HG03342 (cell line): Measurements from ENCODE around the gene C1orf198.

Experiments
- ATAC-seq: cut with Tn5 transposase; IDR thresholded peaks from one replicate; pipeline ENCODE4 v1.9.1; 2021; ENCODE audit warnings: mild to moderate bottlenecking, moderate library complexity; ENCODE audit not compliant: unreplicated experiment

C1orf198 gene, protein sequence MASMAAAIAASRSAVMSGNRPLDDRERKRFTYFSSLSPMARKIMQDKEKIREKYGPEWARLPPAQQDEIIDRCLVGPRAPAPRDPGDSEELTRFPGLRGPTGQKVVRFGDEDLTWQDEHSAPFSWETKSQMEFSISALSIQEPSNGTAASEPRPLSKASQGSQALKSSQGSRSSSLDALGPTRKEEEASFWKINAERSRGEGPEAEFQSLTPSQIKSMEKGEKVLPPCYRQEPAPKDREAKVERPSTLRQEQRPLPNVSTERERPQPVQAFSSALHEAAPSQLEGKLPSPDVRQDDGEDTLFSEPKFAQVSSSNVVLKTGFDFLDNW

DNA sequence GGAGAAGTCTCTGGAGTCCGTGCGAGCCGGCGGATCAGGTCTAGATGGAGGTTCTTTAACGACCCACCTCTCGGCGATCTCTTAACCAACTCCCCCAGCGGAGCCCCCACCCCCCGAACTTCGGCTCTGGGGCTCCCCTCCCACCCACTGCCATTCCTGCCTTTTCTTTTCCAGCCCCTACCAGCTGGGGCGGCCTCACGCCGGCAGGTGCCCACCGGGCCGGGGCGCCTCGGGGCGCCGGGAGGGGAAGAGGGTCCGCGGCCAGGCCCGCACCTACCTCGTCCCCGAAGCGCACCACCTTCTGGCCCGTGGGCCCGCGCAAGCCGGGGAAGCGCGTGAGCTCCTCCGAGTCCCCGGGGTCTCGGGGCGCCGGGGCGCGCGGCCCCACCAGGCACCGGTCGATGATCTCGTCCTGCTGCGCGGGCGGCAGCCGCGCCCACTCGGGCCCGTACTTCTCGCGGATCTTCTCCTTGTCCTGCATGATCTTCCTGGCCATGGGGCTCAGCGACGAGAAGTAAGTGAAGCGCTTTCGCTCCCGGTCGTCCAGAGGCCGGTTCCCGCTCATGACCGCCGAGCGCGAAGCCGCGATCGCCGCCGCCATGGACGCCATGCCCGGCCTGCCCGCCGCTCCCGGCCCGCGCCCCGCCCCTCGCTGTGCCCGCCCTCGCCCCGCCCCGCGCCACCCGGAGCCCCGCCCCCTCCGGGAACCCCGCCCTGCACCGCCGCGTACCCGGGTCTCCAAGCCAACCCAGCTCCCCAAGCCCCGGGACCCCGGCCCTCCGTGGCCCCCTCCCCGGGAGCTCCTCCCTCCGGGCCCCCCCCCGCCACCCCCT, at the start of gene C1orf198:
Gene C1orf198 (minus strand): TSS at position 619 of the 833 bp plus-strand sequence. CDS start 9 bp downstream, at position 610.
- ATAC-seq: peak; percentile 79

DNA sequence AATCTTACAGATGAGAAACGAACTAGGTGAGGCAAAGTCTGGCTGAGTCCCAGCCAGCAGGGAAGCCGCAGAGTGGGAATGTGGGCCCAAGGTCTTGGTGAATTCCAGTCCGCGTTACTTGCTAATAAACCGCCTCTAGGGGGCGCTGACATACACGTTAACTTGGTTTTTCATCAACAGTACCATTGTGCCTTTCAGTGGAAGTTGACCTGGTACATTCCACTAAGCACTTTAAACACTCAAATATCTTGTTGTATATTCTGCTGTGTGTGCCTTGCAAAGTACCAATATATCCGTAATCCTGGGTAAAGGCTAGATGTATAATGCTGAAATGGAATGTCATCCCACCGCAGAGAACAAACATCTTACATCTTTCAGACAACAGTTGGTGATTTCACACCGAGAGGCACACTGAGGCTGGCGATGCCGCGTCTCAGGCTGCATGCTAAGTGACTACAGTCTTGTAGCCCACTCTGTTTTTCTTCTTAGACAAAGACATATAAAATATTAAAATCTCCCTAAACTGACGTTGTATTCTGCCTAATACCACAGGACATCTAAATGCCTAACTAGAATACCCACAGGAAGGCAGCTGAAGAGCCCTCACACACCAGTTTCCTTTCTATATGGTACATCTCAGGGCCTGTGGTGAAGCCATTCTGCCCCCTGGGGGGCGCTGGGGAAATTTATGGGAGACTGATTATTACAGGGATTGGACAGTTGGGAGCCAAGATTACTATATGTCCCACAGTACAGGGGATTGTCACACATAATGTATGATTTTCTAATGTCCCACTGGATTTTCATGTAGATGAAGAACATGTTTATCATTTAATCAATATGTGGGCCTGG, 49.2 kb upstream of the C1orf198 start:
- no peak for ATAC-seq

DNA sequence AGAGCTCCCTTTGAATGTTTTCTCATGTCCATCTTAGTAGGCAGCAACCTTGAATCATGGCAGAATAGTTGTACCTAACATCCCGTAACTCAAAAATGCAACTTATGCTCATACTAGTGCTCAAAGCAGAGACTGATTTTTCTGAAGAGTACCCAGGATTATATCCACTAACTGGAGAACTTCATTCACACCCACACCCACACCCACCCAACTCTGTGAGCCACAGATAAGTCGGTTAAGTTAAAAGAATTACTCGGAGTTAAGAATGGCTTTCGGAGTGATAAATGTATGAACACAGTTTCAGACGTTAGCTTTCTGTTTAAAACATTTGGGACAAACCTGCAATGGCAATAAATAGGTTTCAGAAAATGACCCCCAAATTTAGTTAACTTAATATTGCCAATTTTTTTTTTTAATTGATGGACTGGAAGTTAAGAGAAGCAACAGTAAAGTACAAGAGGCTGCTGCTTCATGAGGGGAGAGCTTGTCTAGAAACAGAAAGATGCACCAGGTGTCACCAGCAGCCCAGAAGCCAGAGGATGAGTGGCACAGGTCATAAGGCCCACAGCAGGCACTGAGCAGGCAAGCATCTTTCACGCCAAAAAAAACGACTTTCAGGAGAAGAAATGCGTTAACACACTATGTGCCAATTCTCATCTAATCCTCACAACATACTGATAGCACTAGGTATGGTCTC, 48.4 kb upstream of the C1orf198 start:
- no peak for ATAC-seq

DNA sequence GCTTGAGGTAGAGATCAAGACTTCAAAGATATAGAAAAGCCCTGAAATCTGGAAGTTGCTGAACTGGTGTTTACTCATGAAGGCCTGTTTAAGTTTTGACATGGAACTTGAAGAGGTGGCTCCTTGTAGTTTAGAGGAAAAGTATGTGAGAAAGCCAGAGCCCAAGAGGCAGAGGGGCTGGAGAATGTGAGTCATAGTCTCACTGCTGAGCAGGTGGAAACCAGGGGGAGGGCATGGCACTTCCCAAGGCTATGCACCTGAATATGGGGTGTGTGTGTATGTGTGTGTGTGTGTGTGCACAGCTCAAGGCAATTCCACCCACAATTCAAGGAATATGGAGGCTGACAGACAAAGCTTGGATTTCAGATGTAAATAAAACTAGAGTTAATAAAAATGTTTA, 46.8 kb upstream of the C1orf198 start:
- ATAC-seq: no peak

DNA sequence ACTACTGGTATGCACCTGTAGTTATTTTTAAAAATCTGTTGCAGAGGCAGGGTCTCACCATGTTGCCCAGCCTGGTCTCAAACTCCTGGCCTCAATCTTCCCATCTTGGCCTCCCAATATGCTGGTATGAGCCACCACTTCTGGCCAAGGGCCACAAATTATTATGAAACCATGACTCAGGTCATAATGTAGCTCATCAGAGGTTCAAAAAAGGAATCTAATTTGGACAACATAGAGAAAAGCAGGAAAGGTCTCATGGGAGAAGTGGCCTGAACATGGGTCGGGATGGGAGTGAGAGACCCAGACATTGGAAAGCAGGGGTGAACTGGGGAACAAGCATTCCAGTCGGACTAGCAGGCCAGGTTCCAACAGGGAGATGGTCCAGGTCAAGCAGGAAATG, 45.2 kb upstream of the C1orf198 start:
- ATAC-seq: no peak

DNA sequence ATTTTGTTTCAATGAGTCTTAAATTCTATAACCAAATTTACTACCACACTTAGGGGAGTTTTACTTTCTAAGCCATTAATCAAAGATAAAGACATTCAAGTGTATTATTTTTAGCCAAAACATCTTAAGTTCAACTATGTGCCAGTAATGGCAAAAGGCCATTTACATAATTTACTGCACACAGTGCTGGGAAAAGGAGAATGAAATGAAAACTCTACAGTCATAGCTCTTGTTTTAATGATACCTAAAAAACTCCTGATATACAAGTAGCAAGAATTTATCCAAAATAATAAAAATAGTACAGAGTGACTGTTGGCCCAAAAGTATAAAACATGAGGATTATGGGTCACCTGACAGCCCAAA, 42.4 kb upstream of the C1orf198 start:
- no peak for ATAC-seq

DNA sequence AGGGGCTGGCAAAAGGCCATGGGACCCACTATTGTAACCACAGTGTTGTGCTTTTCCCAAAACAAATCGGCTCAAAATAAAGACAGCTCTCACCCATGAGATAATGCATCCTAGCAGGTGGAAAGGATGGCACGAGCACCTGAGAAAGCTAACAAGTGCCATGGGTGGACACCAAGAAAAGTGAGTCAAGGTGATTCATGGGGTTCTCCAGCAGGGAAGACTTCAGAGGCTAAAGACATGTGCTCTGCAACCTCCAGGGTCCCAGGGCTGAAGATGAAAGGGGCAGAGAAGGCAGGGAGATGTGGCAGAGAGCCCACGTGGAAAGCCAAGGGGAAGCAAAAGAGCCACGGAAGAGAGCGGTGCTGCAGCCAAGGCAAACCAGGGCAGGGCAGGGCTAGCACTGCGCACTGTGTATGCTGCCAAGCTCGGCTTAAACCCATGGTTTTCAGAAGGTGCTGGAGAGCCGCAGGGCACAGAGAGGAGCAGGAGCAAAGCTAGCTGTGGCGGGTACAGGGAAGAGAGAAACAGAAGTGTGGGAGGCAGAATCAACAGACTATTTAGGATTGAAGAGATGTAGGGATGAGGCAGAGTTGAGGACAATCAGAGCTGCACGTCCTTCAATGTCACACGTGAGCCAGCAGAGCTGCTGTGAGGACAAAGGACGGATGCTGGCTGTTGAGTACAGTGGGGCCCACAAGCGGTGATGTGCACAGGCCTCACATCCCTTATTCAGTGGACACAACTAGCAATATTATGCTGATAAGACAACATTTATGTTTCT, 41.8 kb upstream of the C1orf198 start:
- no peak for ATAC-seq

DNA sequence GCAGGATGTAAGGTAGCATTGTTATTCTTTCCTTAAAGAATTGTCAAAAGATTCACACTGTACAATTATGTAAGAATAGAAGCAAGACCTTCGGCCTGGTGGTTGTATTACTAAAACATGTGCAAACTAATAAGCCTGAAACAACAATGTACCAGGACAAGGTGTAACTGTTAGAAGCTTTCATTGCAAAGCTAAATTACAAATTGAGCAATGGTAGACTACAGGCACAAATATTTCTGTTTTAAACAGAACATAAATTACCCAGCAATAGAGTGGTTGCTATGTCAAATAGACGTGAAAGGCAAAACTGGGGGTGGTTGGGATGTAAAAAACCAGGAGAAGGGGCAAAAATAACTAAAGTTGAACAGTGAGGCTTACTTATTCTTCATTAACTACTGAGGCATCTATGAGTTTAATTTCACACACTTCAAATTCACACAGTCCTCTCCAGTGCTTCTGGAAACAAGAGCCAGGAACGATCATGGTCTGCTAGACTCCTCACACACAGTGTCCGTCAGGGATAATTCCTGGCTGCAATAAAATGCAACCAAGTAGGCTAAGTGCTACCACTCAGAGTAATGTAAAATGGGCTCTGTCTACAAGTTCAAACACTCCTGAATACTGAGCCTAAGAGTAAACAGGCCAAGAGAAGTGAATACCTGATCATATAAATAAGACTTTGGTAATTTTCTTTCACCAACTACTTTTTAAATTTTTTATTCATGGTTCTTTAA, 39.3 kb upstream of the C1orf198 start:
- ATAC-seq: no peak

DNA sequence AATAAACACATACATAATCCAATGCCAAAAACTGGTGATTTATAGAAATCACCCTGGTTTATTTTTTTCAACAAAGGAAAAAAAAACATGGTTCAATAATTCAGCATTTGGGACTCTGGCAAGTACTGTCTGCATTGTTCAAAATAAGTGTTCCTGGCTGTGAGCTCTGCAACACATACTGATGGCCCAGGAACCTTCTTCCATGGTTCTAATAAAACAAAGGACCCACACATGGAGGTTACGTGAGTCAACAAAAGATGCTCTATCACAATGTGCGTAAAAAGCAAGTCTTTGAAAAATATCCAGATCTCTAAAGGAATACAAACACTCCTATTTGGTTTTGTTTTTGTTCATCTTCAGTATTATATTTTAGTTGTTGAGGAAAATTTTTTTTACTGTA, 37.9 kb upstream of the C1orf198 start:
- ATAC-seq: no peak

DNA sequence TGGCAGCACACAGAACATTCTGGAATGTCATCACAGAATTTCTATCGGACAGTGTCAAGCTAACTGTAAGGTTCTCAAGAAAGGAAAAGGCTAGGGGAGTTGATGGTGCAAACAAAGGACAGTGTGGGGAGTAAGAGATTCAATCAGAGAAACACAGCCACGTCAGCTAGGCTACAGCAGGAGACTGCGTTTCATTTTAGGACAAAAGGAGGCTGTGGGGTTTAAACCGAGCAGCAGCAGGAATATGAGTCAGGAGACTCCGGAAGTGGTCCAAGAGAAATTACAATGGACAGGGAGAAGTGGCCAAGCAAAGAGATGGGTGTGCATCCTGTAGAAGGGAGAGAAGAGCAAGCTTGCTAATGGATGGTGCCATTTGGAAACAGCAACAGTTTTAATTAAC, 37.4 kb upstream of the C1orf198 start:
- no peak for ATAC-seq

DNA sequence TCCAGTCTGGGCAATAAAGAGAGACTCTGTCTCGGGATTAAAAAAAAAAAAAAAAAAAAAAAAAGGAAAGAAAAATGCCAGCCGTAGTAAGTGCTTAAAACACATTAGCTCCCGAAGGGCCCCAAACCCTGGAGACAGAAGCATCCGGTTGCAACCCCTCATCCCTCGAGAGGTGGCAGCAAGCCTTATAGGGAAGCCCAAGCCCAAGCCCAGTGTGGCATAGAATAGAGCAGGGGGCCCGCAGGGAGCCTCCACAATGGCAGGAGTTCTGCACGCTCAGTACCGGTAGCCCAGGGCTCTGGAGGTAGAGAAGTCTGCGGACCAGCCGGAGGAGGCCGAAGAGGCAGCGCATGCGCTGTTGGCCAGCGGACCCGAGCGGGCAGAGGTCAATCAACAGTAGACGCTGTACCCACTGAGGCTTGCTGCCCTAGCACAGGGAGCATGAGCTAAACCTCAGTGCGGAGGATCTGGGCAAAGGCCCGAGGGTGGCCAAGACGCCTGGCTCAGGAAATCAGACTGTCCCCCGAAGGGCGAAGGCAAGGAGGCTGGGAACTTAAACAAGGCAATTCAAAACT, 34.1 kb upstream of the C1orf198 start:
- ATAC-seq: no peak

DNA sequence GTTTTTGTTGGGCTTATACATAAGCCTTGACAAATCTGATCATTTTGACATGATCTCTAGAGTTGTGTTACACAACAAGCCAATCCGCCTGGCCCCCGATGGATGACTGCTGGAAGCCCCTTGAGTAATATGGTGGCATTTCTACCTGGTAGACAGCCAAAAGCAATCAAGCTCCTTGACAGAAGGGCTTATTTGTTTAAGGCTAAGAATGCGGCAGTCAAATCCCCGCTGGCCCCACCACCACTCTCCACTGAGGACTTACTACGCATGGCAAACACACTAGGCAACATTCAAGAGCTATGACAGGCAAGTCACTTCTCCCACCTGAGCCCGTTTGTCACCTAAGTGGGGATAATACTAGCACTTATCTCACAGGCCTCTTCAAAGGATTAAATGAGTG, 33.4 kb upstream of the C1orf198 start:
- ATAC-seq: no peak

DNA sequence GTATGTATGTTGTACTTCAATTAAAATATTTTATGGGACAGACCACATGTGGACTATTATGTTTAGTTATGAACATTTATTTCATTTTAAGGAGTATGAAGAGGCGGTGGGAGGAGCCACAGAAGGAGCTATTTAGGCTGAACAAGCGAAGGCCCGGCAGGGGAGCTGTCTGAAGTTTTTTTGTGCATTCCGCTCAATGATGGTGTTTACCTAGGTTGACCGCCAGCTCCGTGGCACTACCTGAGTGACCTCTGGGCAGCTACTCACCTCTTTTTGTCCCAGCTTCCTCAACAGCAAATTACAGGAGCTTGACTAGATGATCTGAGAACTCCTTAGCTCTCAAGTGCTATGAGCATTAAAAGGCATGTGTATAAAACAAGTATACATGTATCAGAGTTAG, 32.7 kb upstream of the C1orf198 start:
- no peak for ATAC-seq

DNA sequence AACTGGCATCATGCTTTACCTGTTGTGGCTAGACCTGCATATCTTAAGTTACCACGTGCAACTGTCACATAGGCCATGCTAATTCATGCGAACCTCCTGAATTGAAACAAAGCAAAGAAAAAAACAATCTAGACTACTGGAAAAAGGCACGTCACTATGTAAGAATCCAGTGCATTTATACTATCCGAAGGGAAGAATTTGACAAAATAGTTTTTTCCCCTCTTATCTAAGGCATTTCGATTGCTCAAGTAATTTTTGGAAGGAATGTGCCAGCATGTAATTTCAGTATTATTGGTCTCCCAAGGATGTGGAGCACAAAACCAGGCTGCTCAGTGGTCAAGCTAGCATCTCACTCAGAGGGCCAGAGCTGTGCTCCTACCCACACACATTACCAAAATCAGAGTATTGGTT, 31.5 kb upstream of the C1orf198 start:
- no peak for ATAC-seq

DNA sequence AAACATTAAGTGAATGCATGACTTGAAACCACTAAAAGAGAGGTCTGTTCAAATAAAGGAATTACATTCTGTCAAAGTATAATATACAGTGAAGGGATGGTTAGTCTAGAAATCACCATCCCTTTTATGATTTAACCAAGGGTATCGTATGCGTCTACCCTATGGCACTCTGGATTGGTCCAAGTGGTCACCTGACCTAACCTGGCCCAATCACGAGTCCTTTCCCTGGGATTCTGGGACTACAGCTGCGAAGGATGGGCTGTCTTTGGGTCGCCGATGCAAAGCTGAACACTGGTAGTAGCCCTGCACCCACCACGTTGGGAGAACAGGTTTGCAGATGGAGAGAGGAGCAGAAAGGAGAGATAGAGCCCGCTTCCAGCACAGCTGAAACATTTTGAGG, 30.4 kb upstream of the C1orf198 start:
- no peak for ATAC-seq

DNA sequence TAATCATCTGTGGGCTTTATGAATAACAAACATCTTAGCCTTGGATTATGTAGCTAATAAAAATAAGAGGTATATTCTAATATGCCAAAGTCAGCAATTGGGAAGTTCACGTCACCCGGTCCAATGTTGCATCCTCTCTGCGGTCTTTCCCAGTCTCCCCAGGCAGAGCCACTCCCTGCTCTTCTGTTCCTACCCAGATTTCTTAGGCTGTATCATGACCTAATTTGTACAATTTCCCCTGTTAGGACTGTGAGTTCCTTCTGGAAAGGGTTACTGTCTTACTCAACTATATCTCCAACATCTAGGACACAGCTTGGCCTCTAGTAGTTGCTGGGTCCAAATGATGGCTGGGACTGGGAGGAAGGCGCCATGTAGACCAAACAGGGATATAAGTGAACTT, 29.8 kb upstream of the C1orf198 start:
- ATAC-seq: no peak

DNA sequence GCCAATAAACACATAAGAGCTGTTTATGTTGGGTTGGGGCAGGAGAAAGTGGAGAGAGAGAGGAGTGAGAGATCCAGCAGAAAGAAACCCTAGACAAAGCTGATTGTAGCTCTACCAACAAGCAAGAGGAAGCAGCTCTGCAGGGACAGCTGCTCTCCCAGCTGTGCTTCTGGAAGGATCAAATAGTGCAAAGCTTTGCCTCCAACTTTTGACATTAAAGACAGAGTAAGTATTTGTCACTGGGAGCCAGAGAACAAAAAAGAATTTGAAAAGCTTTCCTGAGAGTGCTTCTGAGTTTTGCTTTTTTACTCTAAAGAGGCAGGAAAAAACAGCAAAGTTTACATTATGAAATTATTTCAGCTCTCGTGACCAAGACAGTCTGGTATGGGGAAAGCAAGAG, 28.5 kb upstream of the C1orf198 start:
- ATAC-seq: no peak

DNA sequence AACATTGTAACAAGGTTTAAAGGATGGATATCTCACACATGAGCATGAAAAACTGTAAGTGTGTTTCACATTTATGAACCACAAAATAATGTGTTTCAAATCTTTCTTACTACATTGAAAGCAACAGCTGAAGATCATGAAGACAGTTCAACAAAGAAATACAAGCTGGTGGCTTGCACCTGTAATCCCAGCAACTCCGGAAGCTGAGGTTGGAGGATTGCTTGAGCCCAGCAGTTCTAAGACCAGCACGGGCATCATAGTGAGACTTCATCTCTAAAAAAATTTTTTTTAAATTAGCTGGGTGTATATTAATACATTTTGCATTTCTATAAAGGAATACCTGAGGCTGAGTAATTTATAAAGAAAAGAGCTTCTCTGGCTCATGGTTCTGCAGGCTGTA, 27.1 kb upstream of the C1orf198 start:
- no peak for ATAC-seq

DNA sequence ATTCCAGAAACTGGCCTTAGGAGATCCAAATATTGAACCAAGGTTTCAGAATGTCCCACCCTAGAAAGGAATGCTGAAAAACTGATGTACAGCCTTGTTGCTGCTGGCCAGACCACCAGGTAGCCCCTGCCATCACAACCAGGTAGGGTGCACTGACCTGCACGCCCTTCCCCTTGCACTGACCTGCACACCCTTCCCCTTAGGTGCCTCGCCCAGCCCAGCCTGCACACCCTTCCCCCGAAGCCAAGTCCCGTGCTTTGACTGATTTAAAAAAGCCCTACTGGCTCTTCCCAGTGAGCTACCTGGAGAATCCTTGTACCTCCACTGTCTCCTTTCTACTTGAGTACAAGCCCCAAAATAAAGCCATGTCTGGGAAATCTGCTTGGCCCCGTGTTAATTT, 26.3 kb upstream of the C1orf198 start:
- no peak for ATAC-seq
